HG03103 (cell line): Measurements from ENCODE around the gene MYRIP.
A peak's percentile ranks its signal among the peaks of the same experiment; 100 is the strongest.

ENCODE experiments used
- ATAC-seq: cut with Tn5 transposase; IDR thresholded peaks from one replicate; pipeline ENCODE4 v1.9.1; 2021; ENCODE audit warnings: low read depth; ENCODE audit not compliant: unreplicated experiment

MYRIP gene

DNA sequence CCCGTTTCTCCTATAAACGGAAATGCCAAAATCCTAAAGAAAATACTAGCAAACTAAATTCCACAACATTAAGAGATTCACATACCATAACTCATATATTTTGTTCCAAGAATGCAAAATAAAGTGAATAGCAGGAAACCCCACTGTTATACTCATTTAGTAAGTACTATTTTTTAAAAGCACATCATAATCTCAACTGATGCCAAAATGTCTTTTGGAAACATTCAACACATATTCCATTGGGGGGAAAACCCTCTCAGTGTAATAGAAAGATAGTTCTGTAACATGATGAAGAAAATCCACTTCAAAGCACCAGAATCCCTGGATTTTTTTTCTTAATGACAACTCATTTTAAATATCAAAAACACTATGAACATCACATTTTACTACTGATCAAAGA, 407.1 kb downstream of the MYRIP start:
- ATAC-seq = no peak

DNA sequence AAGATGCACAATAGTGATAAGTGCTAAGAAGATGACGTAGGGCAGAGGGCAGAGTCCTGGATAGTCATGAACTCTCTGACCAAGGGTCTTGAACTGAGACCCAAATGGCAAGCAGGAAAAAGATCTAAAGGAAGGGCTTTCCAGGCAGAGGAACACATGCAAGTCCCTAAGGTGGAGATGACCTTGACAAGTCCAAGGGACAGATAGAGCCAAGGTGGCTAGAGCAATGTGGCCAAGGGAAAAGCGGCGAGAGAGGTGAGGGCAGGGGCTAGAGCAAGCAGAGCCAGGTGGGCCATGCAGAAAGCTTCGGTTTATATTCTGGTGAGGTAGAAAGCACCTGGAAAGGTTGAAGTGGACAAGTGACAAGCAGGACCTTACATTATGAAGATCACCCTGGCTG, 414.4 kb downstream of the MYRIP start:
- no peak for ATAC-seq

DNA sequence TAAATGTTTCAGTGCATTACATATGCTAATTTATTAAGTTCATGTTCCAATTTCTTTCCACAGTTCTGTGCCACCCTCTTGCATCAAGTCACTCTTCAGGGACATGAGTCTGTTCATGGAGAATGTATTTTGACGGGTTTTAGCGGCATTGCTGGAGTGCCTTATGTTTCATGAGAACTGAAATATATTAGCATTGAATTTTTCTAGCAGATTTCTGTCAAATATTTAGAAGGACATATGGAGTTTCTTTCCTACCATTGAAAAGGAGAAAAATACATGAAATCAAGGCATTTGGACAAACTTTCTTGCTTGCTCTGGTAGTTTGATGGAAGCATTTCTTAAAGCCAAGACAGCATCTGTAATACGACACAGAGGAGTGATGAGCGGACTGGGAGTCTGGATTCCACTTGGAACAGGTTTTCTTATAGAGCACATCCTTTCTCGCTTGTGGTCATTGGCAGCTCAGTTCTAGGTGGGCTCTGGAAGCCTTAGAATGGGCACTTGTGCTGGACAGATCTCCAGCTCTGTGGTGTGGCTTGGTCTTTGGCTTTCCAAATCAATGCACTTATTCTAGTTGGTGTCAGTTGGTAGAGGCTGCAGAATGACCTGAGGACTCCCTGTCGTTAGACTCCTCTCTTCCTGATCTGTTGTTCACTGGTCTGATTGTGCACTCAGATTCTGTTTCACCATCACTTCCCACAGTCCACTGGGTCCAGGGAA, 415.5 kb downstream of the MYRIP start:
- ATAC-seq = no peak

DNA sequence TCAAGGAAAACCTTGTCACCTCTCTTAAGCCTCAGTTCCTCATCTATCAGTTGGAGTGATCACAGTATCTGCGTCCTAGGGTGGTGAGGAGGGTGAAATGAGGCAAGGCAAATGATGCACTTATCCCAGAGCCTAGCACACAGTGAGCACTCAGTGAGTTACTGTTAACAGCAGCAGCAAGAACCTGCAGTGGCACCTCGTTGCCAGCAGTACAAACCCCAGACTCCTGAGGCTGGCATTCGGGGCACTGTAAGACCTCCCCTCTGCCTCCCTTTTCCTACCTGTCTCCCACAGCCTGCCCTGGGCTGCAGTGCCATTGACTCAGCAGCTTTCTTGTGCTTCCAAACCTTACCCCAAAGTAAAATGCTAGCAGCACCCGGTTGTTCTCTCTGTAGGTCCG, 417.2 kb downstream of the MYRIP start:
- no peak for ATAC-seq

DNA sequence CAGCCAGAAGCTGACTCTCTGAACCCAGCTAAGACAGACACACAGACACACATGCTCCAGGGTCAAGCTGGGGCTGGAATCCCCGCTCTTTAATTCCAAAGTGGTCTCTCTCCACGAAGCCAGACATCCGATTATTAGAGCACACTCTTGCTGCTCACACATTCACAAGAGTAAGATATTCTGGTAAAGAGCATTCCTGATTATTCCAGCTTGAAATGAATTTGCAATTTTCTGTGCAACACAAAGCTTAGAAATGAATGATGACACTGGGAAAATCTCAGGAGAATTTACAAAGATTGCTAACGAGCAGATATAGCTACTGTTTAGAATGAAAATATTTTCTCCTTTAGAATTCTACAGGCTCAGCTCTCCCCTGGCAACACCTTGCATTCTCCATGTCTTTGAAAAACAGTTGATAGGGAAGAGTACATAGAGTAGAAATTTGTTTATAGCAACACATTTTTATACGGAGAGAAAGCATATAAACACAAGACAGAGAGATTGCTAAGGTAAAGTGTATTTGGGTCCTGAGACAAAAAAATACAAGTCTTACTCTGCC, 419.5 kb downstream of the MYRIP start:
- no peak for ATAC-seq

DNA sequence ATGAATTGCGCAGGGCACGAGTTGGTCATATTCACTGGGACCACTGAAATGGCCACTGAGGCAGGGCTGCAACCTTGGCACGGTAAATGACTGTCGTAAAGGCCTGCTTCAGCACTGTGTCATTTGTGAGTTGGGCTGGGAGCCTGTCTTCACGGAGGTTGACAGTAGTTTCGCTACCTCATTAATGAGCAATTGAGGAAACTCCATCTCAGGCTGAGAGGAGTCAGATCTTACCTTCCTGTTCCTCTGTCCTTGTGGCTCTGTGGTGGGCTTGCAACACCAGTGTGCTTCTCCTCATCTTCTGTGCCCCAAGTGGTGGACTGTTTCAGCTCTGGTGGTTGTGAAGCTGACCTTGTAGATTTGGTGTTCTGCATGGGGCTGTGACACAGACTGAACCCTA, 420.0 kb downstream of the MYRIP start:
- ATAC-seq = peak; percentile 65

DNA sequence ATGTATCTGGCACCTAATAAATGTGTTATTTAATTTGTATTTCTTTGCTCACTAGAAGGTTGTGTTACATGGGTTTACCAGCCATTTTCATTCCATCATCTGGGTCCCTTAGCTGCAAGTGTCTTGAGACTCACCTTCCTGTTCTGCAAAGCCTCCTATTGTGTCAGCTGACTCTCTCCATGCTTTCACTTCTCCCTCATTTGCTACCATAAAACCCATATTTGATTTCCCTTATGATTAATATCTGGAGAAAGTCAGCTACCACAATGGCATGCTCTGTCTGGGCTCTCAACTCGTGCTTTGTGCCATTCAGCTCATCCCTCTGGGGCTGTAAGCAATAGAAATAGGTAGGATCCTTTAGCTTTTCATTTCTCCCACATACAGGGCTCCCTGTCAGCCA, 420.6 kb downstream of the MYRIP start:
- ATAC-seq = no peak

DNA sequence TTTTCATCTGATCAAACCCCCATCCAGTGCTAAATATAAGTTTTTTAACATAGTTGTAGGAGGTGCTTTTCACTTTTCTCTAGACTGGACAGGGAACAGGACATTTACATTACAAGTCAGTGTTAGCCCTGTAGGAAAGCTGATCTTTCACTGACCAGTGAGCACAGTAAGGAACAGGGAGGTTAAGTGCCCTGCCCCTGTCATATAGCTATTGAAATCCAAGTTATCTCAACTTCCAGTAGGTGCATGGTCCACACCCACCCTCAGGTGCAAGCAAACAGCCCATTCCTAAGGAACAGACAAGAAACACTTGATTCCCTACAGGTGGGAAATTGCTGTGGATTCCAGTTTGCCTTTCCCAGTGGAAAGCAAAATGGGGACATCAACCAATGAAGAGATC, 421.0 kb downstream of the MYRIP start:
- ATAC-seq = no peak

DNA sequence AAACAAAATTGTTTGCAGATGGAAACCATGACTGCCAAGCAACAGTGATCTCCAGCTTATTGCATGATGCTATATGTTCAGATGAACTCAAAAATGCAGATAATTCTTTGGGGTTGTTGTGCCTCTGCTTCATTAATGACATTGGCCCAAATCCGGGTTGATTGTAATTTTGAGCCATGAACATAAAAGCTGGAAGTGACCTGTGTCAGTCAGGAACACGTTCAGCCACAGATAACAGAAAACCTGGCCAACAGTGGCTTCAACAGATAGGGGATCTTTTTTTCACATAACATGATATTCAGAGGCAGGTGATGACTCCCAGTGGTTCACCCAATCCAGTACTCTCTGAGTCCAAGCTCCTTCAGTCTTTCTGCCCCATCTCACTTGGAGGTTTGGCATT, 423.2 kb downstream of the MYRIP start:
- ATAC-seq = no peak

DNA sequence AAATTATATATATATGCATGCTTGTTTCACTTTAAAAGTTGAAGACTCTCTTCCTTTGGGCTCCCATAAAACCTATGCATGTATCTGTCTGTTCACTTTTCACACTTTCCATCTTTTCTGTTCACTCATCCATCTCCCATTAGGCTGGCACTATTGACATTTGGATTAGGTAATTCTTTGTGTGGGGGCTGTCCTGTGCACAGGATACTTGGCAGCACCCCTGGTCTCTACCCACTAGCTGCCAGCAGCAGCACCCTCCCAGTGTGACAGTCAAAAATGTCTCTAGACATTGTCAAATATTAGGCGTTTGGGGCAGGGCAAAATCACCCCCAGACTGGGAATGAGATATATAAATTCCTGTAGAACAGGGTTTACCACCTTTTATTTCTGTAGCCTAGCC, 427.8 kb downstream of the MYRIP start:
- no peak for ATAC-seq

DNA sequence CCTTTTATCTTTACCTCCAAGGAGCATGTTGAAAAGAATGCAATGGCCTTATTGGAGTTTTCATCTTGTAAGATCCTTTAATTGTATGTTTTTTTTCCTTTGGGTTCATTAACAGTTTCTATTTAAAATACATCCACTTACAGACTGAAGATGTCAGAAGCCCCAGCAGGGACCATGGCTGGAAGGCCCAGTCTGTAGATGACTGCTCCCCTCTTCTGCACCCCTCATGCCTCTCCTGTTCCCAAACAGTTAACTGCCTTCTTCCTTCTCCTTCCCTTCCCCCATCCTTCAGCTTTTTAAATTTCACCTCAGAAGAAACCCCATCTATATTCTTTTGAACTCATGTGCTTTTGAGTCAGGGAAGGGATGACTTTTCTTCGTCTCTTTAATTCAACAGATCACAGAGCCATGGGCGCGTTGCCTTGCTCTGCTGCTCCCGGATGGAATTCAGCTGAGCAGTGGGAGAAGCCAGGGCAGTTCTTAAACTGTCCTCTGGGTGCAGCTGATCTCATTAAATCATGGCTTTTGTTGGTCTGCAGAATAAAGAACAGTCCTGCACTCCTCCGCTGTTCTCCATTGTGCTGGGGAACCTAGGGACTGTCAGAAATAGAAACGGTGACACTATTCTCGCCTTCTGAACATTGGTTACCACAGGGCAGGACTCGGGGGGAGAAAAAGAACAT, 428.6 kb downstream of the MYRIP start:
- no peak for ATAC-seq

DNA sequence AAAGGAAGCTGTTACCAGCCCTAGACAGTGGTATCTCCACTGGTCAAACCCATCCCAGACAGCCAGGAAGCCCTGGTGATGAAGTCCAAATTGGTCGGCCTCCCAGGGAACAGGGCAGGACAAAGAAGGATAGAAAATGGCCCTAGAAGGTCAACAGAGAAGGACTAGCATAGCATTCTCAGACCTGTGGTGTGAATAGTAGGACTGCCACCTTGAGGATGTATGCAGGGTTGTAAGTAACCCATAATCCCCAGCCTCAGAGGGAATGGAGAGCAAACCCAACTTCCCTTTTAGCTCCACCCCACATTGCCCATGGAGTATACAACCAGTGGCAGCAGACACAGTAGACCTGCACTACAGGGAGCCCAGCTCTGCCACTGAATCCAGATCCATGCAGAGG, 431.5 kb downstream of the MYRIP start:
- ATAC-seq = no peak

DNA sequence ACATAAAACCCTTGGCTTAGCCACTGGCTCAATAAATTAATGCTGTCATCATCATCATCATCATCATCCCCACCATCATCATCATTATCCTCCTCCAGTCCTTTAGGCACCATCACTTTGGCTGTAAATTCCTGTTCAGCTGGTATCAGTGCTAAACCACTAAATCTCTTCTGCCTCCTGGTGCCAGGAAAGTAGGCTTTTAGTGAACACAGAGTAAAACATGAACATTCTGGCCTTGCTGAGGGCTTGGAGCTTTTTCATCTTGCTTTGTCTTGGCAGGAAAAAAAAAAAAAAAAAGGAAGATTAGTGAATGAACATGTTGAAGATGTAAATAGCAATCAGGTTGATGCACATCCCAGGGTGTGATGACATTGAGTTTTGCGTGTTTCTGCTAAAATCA, 432.8 kb downstream of the MYRIP start:
- no peak for ATAC-seq

DNA sequence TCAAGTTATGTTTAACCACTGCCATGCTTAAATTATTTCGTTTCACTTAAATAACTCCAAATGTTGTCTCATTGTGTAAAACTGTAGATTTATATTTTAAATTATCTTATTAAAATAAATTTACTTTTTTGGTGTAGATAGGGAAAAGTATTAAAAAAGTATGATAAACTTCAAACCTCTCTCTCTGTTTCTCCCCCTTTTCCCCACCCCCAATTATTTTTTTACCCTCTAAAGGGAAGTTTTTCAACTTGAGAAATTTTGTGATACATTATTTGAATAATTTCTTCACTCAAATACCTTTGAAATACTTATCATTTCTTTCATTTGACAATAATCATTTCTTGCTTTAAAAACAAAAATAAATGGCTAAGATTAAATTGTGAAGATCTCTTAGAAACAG, 433.2 kb downstream of the MYRIP start:
- no peak for ATAC-seq

DNA sequence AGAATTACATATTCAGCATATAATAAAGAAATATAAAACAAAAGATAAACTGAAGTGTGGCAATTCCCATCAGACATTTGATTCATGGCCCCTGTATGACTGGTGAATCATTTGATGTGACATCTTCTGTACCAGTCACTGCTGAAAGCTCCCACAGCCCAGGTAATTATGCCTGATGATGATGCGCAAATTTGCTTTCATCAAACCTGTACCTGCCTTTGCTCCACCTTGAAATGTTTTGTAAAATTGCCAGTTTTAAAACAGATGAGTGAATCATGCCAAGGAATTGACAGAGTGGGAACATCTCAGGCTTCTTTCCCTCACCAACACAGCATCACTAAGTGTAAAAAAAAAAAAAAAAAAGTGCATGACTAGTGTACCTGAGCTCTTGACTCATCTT, 433.6 kb downstream of the MYRIP start:
- ATAC-seq = no peak

DNA sequence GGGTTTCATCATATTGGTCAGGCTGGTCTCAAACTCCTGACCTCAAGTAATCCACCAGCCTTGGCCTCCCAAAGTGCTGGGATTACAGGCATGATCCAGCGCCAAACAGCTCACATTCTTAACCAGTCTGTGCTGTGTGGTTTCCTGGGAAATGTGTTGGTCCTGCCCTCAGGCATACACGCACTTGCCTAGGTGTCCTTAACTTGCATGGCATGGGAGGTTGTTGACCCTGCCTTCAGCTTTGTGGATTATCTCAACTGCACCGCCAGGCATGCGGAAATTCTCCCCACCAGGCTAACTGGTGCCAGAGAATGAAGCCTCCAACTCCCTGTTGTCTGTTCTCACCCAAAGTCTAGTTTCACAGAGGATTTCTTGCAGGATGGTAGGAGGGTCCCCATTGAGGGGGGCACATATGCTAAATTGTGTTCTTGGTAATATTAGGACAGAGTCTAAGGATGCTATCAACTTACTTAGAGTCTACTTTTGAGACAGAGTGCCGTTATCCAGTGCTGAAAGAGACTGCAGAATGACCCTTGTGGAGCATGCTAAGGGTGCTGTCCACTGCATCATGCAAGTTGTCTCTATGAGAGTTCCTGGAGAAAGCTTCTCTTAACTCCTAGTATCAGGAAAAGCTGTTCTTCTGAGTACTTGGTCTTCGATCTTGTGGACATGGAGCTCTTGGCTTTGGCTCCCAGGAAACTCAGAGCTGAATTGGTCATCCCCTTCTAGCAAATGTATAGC, 438.5 kb downstream of the MYRIP start:
- no peak for ATAC-seq

DNA sequence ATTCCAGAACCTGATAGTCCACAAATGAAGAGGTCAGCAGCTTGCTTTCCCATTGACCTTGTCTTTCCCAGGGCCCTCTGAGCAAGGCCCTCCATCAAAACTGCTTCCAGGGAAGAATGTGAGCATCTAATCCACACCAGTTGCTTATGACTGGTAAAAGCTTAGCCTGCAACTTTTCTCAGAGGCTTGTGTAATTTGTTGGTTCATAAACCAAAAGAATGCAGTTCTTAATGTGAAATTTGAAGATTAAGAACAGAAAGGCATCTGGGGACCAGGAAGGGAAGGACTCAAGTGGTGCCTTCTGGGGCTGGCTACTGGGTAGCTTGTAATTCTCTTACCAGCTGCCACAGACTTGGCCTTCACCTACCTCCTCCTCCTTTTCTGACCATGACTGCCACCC, 439.2 kb downstream of the MYRIP start:
- no peak for ATAC-seq

DNA sequence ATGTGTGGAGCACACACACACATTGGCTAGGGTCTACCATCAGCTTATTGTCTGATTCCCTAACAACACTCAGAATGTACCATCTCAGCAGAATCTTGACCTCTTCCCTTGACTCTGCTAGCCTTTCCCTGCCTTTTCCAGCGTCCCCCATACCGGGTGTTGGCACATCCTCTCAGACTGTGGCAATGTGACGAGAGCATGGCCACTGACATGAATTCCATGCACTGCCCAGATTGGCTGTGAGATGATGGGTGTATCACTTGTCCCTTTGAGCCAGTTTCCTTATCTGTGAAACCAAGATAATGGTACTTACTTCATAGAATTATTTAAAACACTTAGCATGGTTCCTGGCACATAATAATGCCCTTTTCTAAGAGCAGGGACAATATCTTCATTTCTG, 439.8 kb downstream of the MYRIP start:
- ATAC-seq = no peak

DNA sequence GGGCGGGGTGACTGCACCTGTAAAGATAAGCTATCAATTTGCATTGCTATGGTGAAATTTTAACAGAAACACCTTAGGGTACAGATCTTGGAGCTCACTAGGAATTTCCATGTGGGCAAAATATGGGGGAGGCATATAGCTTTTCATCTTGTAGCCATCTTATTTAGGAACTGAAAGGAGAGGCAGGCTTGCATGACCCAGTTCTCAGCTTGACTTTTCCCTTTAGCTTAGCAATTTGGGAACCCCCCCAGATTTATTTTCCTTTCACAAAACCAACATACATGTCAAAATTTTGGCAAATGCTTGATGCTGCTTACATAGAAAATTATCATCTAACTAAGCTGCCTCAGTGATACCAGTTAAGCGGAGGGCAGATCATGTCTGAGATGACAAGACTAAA, 445.1 kb downstream of the MYRIP start:
- ATAC-seq = no peak

DNA sequence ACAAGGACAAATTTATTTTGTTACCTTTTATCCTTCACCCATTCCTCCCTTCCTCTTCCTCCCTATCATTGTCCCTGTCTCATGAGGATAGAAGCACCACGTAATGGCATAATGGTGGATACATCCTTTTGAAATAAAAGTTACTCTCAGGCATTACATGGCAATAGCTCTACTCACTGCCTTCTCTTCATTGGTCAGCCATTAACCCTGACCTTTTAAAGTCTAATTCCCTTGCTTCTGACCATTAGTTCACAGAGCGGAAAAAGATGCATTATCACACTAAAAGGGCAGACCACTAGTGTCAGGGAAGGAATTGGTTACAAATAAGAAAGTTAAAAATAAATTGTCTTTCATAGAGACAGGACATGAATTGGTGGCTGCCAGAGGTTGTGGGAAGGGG, 445.5 kb downstream of the MYRIP start:
- ATAC-seq = no peak

DNA sequence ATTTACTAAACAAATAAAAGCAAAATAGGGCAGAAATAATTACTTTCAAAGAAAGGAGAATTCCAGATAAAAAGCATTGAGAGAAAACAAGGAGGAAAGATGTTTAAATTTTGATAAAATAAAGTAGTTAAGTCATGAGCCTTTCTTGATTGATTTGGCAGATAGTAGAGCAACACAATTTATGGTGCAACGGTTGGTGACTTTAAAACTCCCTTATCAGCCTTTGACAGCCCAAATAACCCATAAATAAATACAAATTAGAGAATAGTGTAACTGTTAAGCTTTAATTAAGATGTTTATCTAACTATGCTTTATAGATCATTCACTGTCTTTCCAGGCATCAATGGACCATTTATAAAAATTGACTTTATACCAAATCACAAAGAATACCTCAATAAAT, 446.1 kb downstream of the MYRIP start:
- no peak for ATAC-seq

DNA sequence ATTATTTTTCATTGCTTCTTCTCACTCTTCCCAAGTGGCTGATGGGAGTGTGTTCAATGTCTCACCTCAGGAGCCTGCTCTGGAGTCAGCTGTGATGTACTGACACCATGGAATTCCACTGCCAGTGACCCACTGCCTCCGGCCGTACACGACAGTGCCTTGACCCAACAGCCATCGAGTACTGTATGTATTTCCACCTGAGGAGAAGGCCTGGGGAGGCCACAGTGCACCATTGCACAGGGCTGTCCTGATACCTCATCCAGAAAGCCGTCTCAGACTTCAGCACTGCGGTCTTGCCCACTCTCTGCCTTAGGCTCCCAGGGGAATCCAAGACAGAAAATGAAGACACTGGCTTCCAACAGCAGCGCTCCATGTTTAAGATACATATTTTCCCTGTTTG, 448.7 kb downstream of the MYRIP start:
- no peak for ATAC-seq
